GM18907 (cell line): ENCODE results near the gene SLC13A4.
"Not testable (repeated sequence)": the region's sequence is repeated elsewhere in the genome, so short reads cannot be mapped to it uniquely, and the experiment has no call there.

Source experiments
- ATAC-seq: cut with Tn5 transposase; IDR thresholded peaks from one replicate; pipeline ENCODE4 v1.9.1; 2021; ENCODE audit warnings: mild to moderate bottlenecking, moderate library complexity; ENCODE audit not compliant: unreplicated experiment

Gene SLC13A4

GRCh38 chr7:135666846-135667245 lies 61.1 kb downstream of the SLC13A4 start:
- no peak for ATAC-seq

- ATAC-seq = no peak
Measured at GRCh38 chr7:135666156-135666555, 61.8 kb downstream of the SLC13A4 start.

- ATAC-seq = no peak
Measured at GRCh38 chr7:135665042-135665441, 62.9 kb downstream of the SLC13A4 start.

- ATAC-seq = no peak
Measured at GRCh38 chr7:135664046-135664589, 63.9 kb downstream of the SLC13A4 start.

GRCh38 chr7:135662373-135663114 lies 65.4 kb downstream of the SLC13A4 start, which contains the start of gene STMP1:
TSS of gene STMP1 (plus strand) at chr7:135662514.
- ATAC-seq = peak; percentile 92

- no peak for ATAC-seq
Measured at GRCh38 chr7:135662123-135662372, 65.9 kb downstream of the SLC13A4 start.

GRCh38 chr7:135661311-135662122 lies 66.5 kb downstream of the SLC13A4 start:
- ATAC-seq = peak; percentile 2

- ATAC-seq = no peak
Measured at GRCh38 chr7:135659159-135659846, 68.7 kb downstream of the SLC13A4 start.

- ATAC-seq = no peak
Measured at GRCh38 chr7:135658564-135658963, 69.4 kb downstream of the SLC13A4 start.

- ATAC-seq = no peak
Measured at GRCh38 chr7:135653340-135654080, 74.5 kb downstream of the SLC13A4 start.

- no peak for ATAC-seq
Measured at GRCh38 chr7:135650831-135651573, 77.0 kb downstream of the SLC13A4 start.

- no peak for ATAC-seq
Measured at GRCh38 chr7:135648235-135648634, 79.8 kb downstream of the SLC13A4 start.

- ATAC-seq = no peak
Measured at GRCh38 chr7:135647755-135648154, 80.2 kb downstream of the SLC13A4 start.

GRCh38 chr7:135645296-135645904 lies 82.6 kb downstream of the SLC13A4 start:
- ATAC-seq = peak; percentile 73

- ATAC-seq = no peak
Measured at GRCh38 chr7:135644729-135645128, 83.3 kb downstream of the SLC13A4 start.

- no peak for ATAC-seq
Measured at GRCh38 chr7:135644154-135644553, 83.8 kb downstream of the SLC13A4 start.

GRCh38 chr7:135639690-135640089 lies 88.3 kb downstream of the SLC13A4 start:
- ATAC-seq = not testable (repeated sequence)

- ATAC-seq = no peak
Measured at GRCh38 chr7:135634191-135634878, 93.7 kb downstream of the SLC13A4 start.
